Right ventricle myocardium inferior (tissue), 1 donor: ENCODE data around the gene HSPB7. TPM values are rescaled to one million over a fixed set of nuclear protein-coding genes. Genes with fewer than 3 reads are reported as not detected.

Source experiments
- ATAC-seq: fragments of 200-7000 bp; cut with Tn5 transposase; one replicate; pipeline ENCODE4 v1.9.1; 2020; ENCODE audit warnings: mild to moderate bottlenecking, moderate library complexity
- DNase-seq: peaks from one replicate; pipeline ENCODE4 v3.0.0; 2021; ENCODE audit errors: missing footprints
- intact Hi-C: fragments of 100-400 bp; cut with DNase I; formaldehyde crosslinking; loops from one replicate; pipeline ENCODE4 v1.11.0; 2022
- total RNA-seq: library from RNA; stranded (reverse); fragmentation: NEBNext Ultra II Directional; extraction: Animal tissue kit (Norgen Biotek cat#: 25700); gene quantifications from one replicate; pipeline ENCODE4 v1.2.1, GENCODE V29; 2021
- donor health status: DM: no; HTN: yes; CAD: no; lungs with severe emphysema.

Gene HSPB7
- total RNA-seq, 1 donor from 2014 or later: 4,074 TPM

DNA sequence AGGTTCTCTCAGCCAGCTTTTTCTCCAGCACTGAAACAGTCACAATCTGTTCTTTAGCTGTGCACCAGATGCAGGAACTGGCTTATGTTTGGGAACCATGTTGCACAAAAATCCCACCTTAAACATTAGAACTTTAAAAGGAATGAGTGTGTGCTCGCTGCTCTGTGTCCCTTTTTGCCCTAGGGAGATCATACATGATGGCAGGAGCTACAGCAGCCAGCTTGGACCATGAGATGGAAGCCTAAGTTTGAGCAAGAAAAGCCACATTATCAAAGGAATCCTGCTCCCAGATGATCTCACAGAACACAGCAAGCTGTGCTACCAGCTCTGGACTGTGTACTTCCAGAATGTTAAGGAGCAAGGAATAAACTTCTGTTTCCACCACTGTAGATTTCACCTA lies 45.4 kb downstream of the HSPB7 start:
- DNase-seq (no peak), ATAC-seq (no peak)
- intact Hi-C loops: no loop called here

- intact Hi-C loops: no loop called here
- ATAC-seq: no peak
- no peak for DNase-seq
These were observed 46.9 kb downstream of the HSPB7 start for GRCh38 chr1:15970911-15971310.

DNA sequence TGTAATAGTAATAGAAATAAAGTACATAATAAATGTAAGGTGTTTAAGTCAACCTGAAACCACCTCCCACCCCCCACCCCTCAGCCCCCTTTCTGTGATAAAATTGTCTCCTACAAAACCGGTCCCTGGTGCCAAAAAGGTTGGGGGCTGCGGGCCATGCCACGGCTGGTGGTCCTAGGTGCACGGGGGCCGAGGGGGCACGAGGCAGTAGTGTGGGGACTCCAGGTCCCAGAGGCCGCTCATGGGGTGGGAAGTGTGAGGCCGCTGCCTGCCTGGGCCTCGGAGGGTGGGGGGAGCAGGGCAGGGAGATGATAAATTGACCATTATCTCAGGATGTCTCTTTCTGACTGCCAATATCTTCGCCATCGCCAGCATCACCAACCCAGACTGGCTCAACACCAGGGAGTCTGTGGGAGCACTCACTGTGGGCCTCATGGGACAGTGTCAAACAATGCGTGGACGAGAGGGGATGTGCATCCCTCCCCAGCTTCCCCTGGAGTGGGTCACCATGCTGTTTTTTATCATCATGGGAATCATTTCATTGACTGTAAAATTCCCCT lies 48.4 kb downstream of the HSPB7 start:
- DNase-seq (no peak), ATAC-seq (no peak)
- intact Hi-C loops: no loop called here

- DNase-seq (no peak), ATAC-seq (no peak)
- intact Hi-C loops: no loop called here
These were observed 49.7 kb downstream of the HSPB7 start for GRCh38 chr1:15968172-15968571.

DNA sequence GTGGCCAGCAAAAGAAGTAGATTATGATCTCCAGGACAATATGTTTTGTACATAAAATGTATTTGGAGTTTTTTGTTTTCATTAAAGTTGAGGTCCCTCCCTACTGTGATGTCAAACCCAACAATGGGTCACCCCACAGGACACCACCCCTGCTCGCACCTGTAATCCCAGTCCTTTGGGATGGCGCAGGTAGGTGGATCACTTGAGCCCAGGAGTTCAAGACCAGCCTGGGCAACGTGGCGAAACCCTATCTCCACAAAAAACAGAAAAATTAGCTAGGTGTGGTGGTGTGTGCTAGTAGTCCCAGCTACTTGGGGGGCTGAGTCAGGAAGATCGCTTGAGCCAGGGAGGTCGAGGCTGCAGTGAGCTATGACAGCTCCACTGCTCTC lies 50.9 kb downstream of the HSPB7 start:
- intact Hi-C loops: no loop called here
- no peak for DNase-seq
- no peak for ATAC-seq

- DNase-seq (no peak), ATAC-seq (peak; percentile 15)
- intact Hi-C loops: no loop called here
These were observed 51.5 kb downstream of the HSPB7 start for GRCh38 chr1:15966081-15966955.

DNA sequence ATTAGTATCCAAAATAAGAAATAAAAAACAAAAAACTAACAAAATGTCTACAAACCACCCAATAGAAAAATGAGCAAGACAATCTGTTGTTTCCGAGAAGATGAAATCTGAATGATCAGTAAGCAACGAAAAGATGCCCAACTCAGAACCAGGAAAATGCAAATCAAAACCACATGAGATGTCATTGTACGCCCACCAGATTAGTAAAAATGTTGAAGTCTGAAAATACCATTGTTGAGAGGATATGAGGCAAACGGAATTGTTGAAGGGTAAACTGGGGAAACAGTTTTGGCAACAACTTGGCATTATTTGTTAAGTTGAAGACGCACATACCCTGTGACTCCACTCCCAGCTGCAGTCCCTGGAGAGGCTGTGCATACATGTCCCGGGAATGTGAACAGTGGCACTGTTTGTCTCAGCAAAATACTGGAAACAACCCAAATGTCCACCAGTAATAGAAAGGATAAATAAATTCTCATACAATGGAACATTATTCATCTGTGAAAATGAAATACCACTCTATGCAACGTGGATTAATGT lies 52.5 kb downstream of the HSPB7 start:
- intact Hi-C loops: no loop called here
- no peak for DNase-seq

More for the DNA sequence above, 52.5 kb downstream of the HSPB7 start:
- ATAC-seq: peak; percentile 45

Other genes with a start within 250 kb of the HSPB7 start
- 6.2 TPM for gene UQCRHL, start 210.4 kb downstream of the HSPB7 start, total RNA-seq
- gene SPEN, start 170.3 kb downstream of the HSPB7 start, total RNA-seq: 21.4 TPM
- gene ZBTB17, start 41.9 kb downstream of the HSPB7 start, total RNA-seq: 23.4 TPM
- gene SRARP, start 13.8 kb downstream of the HSPB7 start, total RNA-seq: 0.41 TPM
- gene CLCNKA, start 4.0 kb upstream of the HSPB7 start, total RNA-seq: 0.19 TPM
- gene CLCNKB, start 25.7 kb upstream of the HSPB7 start, total RNA-seq: 2.2 TPM
- 5.9 TPM for gene FAM131C, start 55.6 kb upstream of the HSPB7 start, total RNA-seq
- gene EPHA2, start 138.0 kb upstream of the HSPB7 start, total RNA-seq: 7.3 TPM
- gene ARHGEF19, start 194.6 kb upstream of the HSPB7 start, total RNA-seq: 2.8 TPM
- 11.8 TPM for gene CPLANE2, start 219.1 kb upstream of the HSPB7 start, total RNA-seq